Activated CD8-positive, alpha-beta T cell treated with anti-CD3 and anti-CD28 coated beads for 36 hours (primary cell): ENCODE data around the gene ST3GAL2. TPM values are rescaled to one million over a fixed set of nuclear protein-coding genes. Genes with fewer than 3 reads are reported as not detected.

Experiments used
- ATAC-seq: fragments of 200-7000 bp; cut with Tn5 transposase; one replicate; pipeline ENCODE4 v1.10.0; 2021; ENCODE audit warnings: mild to moderate bottlenecking, moderate library complexity
- CTCF ChIA-PET: fragments of 350-600 bp; sonication (Branson Sonifier 250); formaldehyde crosslinking; loops from one replicate; lab custom pipeline; 2021; ENCODE audit warnings: antibody characterized with exemption; lab: Charles Lee
- POLR2A ChIA-PET: fragments of 350-600 bp; sonication (Branson Sonifier 250); formaldehyde crosslinking; loops from one replicate; lab custom pipeline; 2021; ENCODE audit warnings: antibody characterized with exemption; lab: Charles Lee
- DNase-seq: peaks from one replicate; pipeline ENCODE4 v3.0.0-alpha.2; 2020
- H3K27ac Mint-ChIP-seq: one replicate; pipeline ENCODE4 v1.8.0; 2021; ENCODE audit warnings: mild to moderate bottlenecking, mixed read lengths
- H3K27me3 Mint-ChIP-seq: one replicate; pipeline ENCODE4 v1.8.0; 2021; ENCODE audit warnings: mixed read lengths
- H3K36me3 Mint-ChIP-seq: one replicate; pipeline ENCODE4 v1.8.0; 2021; ENCODE audit warnings: low read depth, mixed read lengths
- H3K4me1 Mint-ChIP-seq: one replicate; pipeline ENCODE4 v1.8.0; 2021; ENCODE audit warnings: low read depth, mixed read lengths
- H3K4me3 Mint-ChIP-seq: one replicate; pipeline ENCODE4 v1.8.0; 2021; ENCODE audit warnings: mild to moderate bottlenecking, moderate library complexity, mixed read lengths
- H3K9me3 Mint-ChIP-seq: one replicate; pipeline ENCODE4 v1.8.0; 2021; ENCODE audit warnings: mixed read lengths
- CTCF ChIP-seq: fragments of 200-600 bp; IDR thresholded peaks from one replicate; pipeline ENCODE4 v1.8.0; 2022; ENCODE audit warnings: antibody characterized with exemption, mild to moderate bottlenecking
- intact Hi-C: fragments of 100-400 bp; cut with micrococcal nuclease; formaldehyde crosslinking; loops from one replicate; pipeline ENCODE4 v1.10.0; 2022
- total RNA-seq, 2 experiments: library from RNA; stranded (reverse); gene quantifications; one replicate each; pipeline ENCODE4 v1.2.3, GENCODE V29; 2021

The ST3GAL2 gene
- total RNA-seq, 2 experiments from 2014 or later, result 13.2 to 19.0 TPM

GRCh38 chr16:70381604-70382342 is 57.1 kb downstream of the ST3GAL2 start:
- Mint-ChIP-seq H3K27me3 (no peaks in the 10 kb centered on the region), H3K27ac (peak overlapping the region; percentile 76), H3K4me3 (peak overlapping the region; percentile 84), H3K9me3 (no peaks in the 10 kb centered on the region), H3K4me1 (peaks cover 9% of the 10 kb centered on the region), H3K36me3 (peaks cover 19% of the 10 kb centered on the region)
- peak; percentile 17 for ATAC-seq
- intact Hi-C loops, result loop anchor here (5.0 to 10.0 kb wide), 2 partner anchors 56 to 143 kb away; partner anchors contain the start of genes COG4, SF3B3 and ST3GAL2
- no peak for TF ChIP-seq CTCF
- ChIA-PET CTCF (interaction anchor here (0.7 to 2.6 kb wide), 7 partner anchors 12 to 272 kb away, joined by 3 to 15 read pairs (median 6); partner anchors contain the start of gene FCSK), POLR2A (interaction anchor here (0.7 to 3.8 kb wide), 22 partner anchors 9 to 186 kb away, joined by 3 to 34 read pairs (median 8); partner anchors contain the start of genes COG4, DDX19A, DDX19B and EXOSC6)
- DNase-seq, result no peak

- DNase-seq, result peak; percentile 98
- intact Hi-C loops, result loop anchor here (5.0 to 10.0 kb wide), 2 partner anchors 56 to 144 kb away; partner anchors contain the start of genes COG4, SF3B3 and ST3GAL2
- H3K4me3 Mint-ChIP-seq, result peak overlapping the region; percentile 84
- peaks cover 22% of the 10 kb centered on the region for H3K36me3 Mint-ChIP-seq
- no peaks in the 10 kb centered on the region for H3K9me3 Mint-ChIP-seq
- no peak for TF ChIP-seq CTCF
- peak; percentile 92 for ATAC-seq
- no peaks in the 10 kb centered on the region for H3K27me3 Mint-ChIP-seq
- ChIA-PET POLR2A (interaction anchor here (0.6 to 3.8 kb wide), 38 partner anchors 8 to 195 kb away, joined by 3 to 34 read pairs (median 6); partner anchors contain the start of genes AARS1, COG4, DDX19A and DDX19B), CTCF (interaction anchor here (0.7 to 2.6 kb wide), 9 partner anchors 11 to 273 kb away, joined by 3 to 15 read pairs (median 5); partner anchors contain the start of gene FCSK)
- H3K4me1 Mint-ChIP-seq, result peaks cover 9% of the 10 kb centered on the region
- H3K27ac Mint-ChIP-seq, result peak overlapping the region; percentile 98
Observed at GRCh38 chr16:70380919-70381603, 57.8 kb downstream of the ST3GAL2 start.

GRCh38 chr16:70380248-70380918 is 58.5 kb downstream of the ST3GAL2 start:
- H3K4me3 Mint-ChIP-seq, result peak overlapping the region; percentile 84
- CTCF ChIA-PET, result interaction anchor here (0.8 to 2.6 kb wide), 10 partner anchors 10 to 202 kb away, joined by 3 to 15 read pairs (median 4); partner anchors contain the start of genes DDX19A and FCSK

More at GRCh38 chr16:70380248-70380918, 58.5 kb downstream of the ST3GAL2 start:
- ATAC-seq, result peak; percentile 40
- Mint-ChIP-seq H3K4me1 (peaks cover 9% of the 10 kb centered on the region), H3K27me3 (no peaks in the 10 kb centered on the region), H3K36me3 (peaks cover 27% of the 10 kb centered on the region), H3K9me3 (no peaks in the 10 kb centered on the region), H3K27ac (peak overlapping the region; percentile 98)
- DNase-seq, result peak; percentile 94
- no peak for TF ChIP-seq CTCF
- intact Hi-C loops, result loop anchor here (5.0 to 10.0 kb wide), 2 partner anchors 57 to 144 kb away; partner anchors contain the start of genes COG4, SF3B3 and ST3GAL2
- POLR2A ChIA-PET, result interaction anchor here (0.5 to 3.8 kb wide), 38 partner anchors 8 to 218 kb away, joined by 3 to 34 read pairs (median 6); partner anchors contain the start of genes AARS1, COG4, DDX19A and DDX19B
